ENCODE results near the gene TES. TPM values are rescaled to one million over a fixed set of nuclear protein-coding genes. Genes with fewer than 3 reads are reported as not detected.

TES gene
- total RNA-seq, 1 experiment from 2014 or later, result 207 TPM

DNA sequence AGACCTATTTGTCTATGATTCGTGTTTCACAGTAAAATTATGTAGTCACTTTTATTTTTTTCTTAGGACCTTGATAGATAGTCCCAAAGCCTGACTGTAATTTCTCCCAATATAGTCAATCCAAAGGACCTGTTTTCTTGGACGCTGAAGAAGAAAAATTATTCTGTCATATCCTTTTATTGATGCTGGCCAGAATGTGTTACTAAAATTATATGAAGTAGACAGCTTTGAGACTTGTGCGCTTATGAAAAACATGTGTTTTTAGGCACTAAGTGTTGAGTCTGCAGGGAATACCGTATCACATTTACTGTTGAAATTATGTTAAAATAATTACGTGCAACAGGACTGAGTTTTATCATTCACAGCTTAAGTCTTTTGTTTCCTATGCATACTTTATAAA, 17.9 kb downstream of the TES start:
- ChIA-PET CTCF (no interaction called here), POLR2A (no interaction called here)
- BruUV-seq (replicated peaks), result no TSS peak
- peaks cover 24% of the 10 kb centered on the region for H3K4me1 Mint-ChIP-seq (ENCODE audit: low read depth, unreplicated experiment)
- H3K27me3 Mint-ChIP-seq (ENCODE audit: insufficient read depth, unreplicated experiment), result no peaks in the 10 kb centered on the region
- TF ChIP-seq, protein P1, sequence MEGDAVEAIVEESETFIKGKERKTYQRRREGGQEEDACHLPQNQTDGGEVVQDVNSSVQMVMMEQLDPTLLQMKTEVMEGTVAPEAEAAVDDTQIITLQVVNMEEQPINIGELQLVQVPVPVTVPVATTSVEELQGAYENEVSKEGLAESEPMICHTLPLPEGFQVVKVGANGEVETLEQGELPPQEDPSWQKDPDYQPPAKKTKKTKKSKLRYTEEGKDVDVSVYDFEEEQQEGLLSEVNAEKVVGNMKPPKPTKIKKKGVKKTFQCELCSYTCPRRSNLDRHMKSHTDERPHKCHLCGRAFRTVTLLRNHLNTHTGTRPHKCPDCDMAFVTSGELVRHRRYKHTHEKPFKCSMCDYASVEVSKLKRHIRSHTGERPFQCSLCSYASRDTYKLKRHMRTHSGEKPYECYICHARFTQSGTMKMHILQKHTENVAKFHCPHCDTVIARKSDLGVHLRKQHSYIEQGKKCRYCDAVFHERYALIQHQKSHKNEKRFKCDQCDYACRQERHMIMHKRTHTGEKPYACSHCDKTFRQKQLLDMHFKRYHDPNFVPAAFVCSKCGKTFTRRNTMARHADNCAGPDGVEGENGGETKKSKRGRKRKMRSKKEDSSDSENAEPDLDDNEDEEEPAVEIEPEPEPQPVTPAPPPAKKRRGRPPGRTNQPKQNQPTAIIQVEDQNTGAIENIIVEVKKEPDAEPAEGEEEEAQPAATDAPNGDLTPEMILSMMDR (IDR thresholded peaks at IDR 0.05; ENCODE audit: insufficient read depth in 1 of 2, low read depth in 1 of 2, low read length in 1 of 2, severe bottlenecking in 1 of 2, unreplicated experiment in 1 of 2), result no peak
- Histone ChIP-seq H3K4me1 (peaks cover 5% of the 10 kb centered on the region; the same call in 1 of the 2 replicates), H3K4me3 (ENCODE audit: low read depth, low read length) (no peak overlapping the region), H3K9me3 (no peaks in the 10 kb centered on the region), H3K27me3 (replicated peaks; ENCODE audit: control insufficient read depth, insufficient read depth, low read length) (no peaks in the 10 kb centered on the region), H3K36me3 (ENCODE audit: control insufficient read depth, insufficient read depth, low read length) (no peaks in the 10 kb centered on the region)
- no peaks in the 10 kb centered on the region for H3K9me3 Mint-ChIP-seq (ENCODE audit: unreplicated experiment)
- no peak overlapping the region for H3K27ac Mint-ChIP-seq (ENCODE audit: unreplicated experiment)
- no peak overlapping the region for H3K4me3 Mint-ChIP-seq (ENCODE audit: unreplicated experiment)
- no peak for DNase-seq
- peaks cover 22% of the 10 kb centered on the region for H3K36me3 Mint-ChIP-seq (ENCODE audit: insufficient read depth, unreplicated experiment)
- intact Hi-C loops (cut with micrococcal nuclease; ENCODE audit: unreplicated experiment), result no loop called here

DNA sequence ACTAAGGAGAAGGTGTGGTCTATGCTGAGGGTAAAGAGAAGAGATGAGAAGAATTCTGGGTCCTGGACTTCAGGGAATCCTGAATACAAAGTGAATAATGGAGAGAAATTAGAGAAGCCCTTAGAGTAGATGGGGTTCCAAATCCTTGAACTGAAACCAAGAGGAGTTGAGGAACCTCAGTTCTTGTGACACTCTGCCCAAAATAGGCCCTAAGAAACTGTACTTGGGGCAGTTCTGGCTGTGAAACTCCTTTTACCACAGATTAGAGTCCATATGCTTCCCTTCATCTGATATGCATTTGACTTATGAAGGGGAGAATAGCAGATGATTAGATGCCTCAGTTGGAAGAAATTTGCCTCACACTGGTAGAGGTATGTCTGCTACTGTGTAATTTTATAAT, 19.0 kb downstream of the TES start:
- intact Hi-C loops (cut with micrococcal nuclease; ENCODE audit: unreplicated experiment), result no loop called here
- TF ChIP-seq, protein P1 (IDR thresholded peaks at IDR 0.05; ENCODE audit: insufficient read depth in 1 of 2, low read depth in 1 of 2, low read length in 1 of 2, severe bottlenecking in 1 of 2, unreplicated experiment in 1 of 2), result no peak
- Mint-ChIP-seq H3K4me1 (ENCODE audit: low read depth, unreplicated experiment) (peaks cover 24% of the 10 kb centered on the region), H3K27ac (ENCODE audit: unreplicated experiment) (no peak overlapping the region), H3K27me3 (ENCODE audit: insufficient read depth, unreplicated experiment) (no peaks in the 10 kb centered on the region), H3K4me3 (ENCODE audit: unreplicated experiment) (no peak overlapping the region), H3K36me3 (ENCODE audit: insufficient read depth, unreplicated experiment) (peaks cover 22% of the 10 kb centered on the region), H3K9me3 (ENCODE audit: unreplicated experiment) (no peaks in the 10 kb centered on the region)
- Histone ChIP-seq H3K4me3 (ENCODE audit: low read depth, low read length) (no peak overlapping the region), H3K4me1 (peaks cover 5% of the 10 kb centered on the region; the same call in 1 of the 2 replicates), H3K27me3 (replicated peaks; ENCODE audit: control insufficient read depth, insufficient read depth, low read length) (no peaks in the 10 kb centered on the region), H3K36me3 (ENCODE audit: control insufficient read depth, insufficient read depth, low read length) (no peaks in the 10 kb centered on the region), H3K9me3 (no peaks in the 10 kb centered on the region)
- CTCF ChIA-PET, result interaction anchor here (0.8 kb wide), 1 partner anchor 725 kb away, joined by 3 read pairs; no protein-coding TSS in a partner anchor
- no peak for DNase-seq
- BruUV-seq (replicated peaks), result no TSS peak
- POLR2A ChIA-PET, result interaction anchor here (0.6 kb wide), 1 partner anchor 357 kb away, joined by 3 read pairs; no protein-coding TSS in a partner anchor

DNA sequence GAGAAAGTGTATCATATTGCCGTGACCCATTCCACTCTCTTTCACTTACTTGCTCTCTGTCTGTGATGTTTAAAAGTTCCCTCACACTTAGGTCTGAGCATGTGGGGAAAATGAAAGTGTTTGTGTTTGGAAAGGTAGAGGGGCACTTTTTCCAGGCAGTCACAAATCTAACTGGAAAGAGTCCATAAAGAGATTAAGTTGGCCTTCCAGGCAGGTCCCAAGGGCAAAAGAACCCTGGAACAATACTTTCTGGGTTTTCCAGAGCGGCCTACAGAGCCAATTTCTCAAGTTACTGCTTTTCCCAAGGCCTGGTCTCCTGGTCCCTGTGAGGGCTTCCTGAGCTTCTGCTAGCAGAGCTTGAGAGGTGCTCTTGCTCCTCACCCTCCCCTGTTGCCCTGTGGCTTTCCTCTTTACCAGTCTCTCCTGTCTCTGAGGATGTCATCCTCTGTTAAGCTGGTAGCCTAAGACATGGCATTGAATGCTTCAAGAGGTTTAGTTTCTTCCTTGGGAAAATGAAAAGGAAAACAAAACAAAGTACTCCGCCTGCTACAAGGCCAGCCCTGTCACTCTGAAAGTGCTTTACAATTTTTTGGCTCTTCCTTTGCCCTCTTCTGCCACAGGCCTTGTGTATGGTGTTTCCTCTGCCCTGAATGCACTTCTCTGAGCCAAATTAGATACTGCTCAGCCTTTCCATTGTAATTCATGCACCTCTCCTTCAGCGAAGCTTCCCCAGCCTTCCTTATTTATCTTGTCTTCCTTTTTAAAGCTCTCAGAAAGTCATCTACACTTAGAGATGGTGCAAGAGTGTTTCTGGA, 20.1 kb downstream of the TES start:
- ChIA-PET POLR2A (interaction anchor here (1.2 kb wide), 1 partner anchor 19 kb away, joined by 6 read pairs; no protein-coding TSS in a partner anchor), CTCF (interaction anchor here (0.8 kb wide), 1 partner anchor 724 kb away, joined by 3 read pairs; no protein-coding TSS in a partner anchor)
- H3K36me3 ChIP-seq (ENCODE audit: control insufficient read depth, insufficient read depth, low read length), result no peaks in the 10 kb centered on the region
- H3K9me3 ChIP-seq, result no peaks in the 10 kb centered on the region
- H3K27me3 Mint-ChIP-seq (ENCODE audit: insufficient read depth, unreplicated experiment), result no peaks in the 10 kb centered on the region
- H3K4me3 ChIP-seq (ENCODE audit: low read depth, low read length), result no peak overlapping the region
- TF ChIP-seq, protein P1 (IDR thresholded peaks at IDR 0.05; ENCODE audit: insufficient read depth in 1 of 2, low read depth in 1 of 2, low read length in 1 of 2, severe bottlenecking in 1 of 2, unreplicated experiment in 1 of 2), result no peak
- H3K27ac Mint-ChIP-seq (ENCODE audit: unreplicated experiment), result peak overlapping the region; percentile 78
- no peak overlapping the region for H3K4me3 Mint-ChIP-seq (ENCODE audit: unreplicated experiment)
- intact Hi-C loops (cut with micrococcal nuclease; ENCODE audit: unreplicated experiment), result no loop called here
- H3K9me3 Mint-ChIP-seq (ENCODE audit: unreplicated experiment), result no peaks in the 10 kb centered on the region
- H3K4me1 ChIP-seq, result peaks cover 5% of the 10 kb centered on the region; the same call in 1 of the 2 replicates
- H3K27me3 ChIP-seq (replicated peaks; ENCODE audit: control insufficient read depth, insufficient read depth, low read length), result no peaks in the 10 kb centered on the region
- BruUV-seq (replicated peaks), result no TSS peak
- no peak for DNase-seq
- peaks cover 22% of the 10 kb centered on the region for H3K36me3 Mint-ChIP-seq (ENCODE audit: insufficient read depth, unreplicated experiment)
- H3K4me1 Mint-ChIP-seq (ENCODE audit: low read depth, unreplicated experiment), result peaks cover 24% of the 10 kb centered on the region
